Breast epithelium (tissue), 3 donors: ENCODE measurements around the gene RGS14.

Experiments used
- POLR2A ChIP-seq: fragments of 450-650 bp; IDR thresholded peaks from one replicate; pipeline ENCODE4 v1.6.1; 2016; ENCODE audit warnings: antibody characterized with exemption, mild to moderate bottlenecking, moderate library complexity
- POLR2AphosphoS5 ChIP-seq, 3 donors: sonication (generic); formaldehyde crosslinking; IDR thresholded peaks; one replicate each; pipeline ENCODE4 v1.6.1; 2017; ENCODE audit warnings: antibody characterized with exemption in 3 of 3
- TF ChIP-seq, protein P1 (sequence below), 3 donors: fragments of 450-650 bp; IDR thresholded peaks; one replicate each; pipeline ENCODE4 v1.5.1; 2016 to 2017; ENCODE audit warnings: antibody characterized with exemption in 3 of 3, mild to moderate bottlenecking in 3 of 3, moderate library complexity in 3 of 3

DNA sequence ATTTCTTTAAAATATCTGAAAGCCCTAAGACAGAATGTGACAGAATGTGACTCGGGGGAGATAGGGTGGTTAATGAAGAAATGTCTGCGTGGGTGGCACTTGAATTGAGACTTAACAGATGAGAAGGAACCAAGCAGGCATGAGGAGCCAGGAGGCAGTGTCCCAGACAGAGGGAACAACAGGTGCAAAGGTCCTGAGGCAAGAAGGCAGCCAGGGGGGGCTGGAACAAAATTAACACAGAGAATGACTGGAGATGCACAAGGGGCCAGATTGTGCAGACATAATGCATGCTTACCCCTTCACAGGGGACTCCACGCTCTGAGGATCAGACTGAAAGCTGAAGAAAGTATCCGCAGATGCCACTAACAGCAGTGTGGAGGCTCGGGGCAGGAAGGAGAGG, 8.0 kb upstream of the RGS14 start:
- TF ChIP-seq POLR2AphosphoS5 (IDR thresholded peaks at IDR 0.05) = no peak
- TF ChIP-seq, protein P1, sequence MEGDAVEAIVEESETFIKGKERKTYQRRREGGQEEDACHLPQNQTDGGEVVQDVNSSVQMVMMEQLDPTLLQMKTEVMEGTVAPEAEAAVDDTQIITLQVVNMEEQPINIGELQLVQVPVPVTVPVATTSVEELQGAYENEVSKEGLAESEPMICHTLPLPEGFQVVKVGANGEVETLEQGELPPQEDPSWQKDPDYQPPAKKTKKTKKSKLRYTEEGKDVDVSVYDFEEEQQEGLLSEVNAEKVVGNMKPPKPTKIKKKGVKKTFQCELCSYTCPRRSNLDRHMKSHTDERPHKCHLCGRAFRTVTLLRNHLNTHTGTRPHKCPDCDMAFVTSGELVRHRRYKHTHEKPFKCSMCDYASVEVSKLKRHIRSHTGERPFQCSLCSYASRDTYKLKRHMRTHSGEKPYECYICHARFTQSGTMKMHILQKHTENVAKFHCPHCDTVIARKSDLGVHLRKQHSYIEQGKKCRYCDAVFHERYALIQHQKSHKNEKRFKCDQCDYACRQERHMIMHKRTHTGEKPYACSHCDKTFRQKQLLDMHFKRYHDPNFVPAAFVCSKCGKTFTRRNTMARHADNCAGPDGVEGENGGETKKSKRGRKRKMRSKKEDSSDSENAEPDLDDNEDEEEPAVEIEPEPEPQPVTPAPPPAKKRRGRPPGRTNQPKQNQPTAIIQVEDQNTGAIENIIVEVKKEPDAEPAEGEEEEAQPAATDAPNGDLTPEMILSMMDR (IDR thresholded peaks at IDR 0.05) = no peak
- no peak for TF ChIP-seq POLR2A
